ENCODE results near the gene MVP.
"Not testable (repeated sequence)": the region's sequence is repeated elsewhere in the genome, so short reads cannot be mapped to it uniquely, and the experiment has no call there.

MVP gene

DNA sequence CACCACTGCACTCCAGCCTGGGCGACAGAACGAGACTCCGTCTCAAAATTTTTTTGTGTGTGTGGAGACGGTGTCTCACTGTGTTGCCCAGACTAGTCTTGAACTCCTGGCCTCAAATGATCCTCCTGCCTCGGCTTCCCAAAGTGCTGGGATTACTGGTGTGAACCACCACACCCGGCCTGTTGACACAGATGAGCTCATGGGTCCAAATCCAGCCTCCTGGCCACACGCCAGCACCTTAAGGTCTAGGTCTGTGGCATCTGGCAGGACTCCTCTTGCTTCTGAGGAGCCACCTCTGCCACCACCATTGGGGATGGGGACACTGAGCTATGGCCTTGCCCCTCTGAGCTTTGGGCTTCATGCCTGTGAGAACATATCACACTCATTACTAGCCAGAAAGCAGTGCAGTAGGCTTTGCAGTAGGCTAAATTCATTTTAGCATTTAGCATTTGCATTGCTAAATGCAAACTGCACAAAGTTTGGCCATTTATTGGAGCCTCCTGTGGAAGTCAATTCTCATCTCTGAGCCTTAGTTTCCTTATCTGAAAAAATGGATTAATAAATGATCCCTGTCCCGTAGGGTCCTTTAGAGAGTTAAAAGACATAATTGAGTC, 48.2 kb downstream of the MVP start:
- Histone ChIP-seq H3K4me1 (ENCODE audit: insufficient read depth, poor library complexity, severe bottlenecking) (no peaks in the 10 kb centered on the region), H3K36me3 (ENCODE audit: low read depth) (no peaks in the 10 kb centered on the region), H3K9me3 (ENCODE audit: severe bottlenecking) (no peaks in the 10 kb centered on the region), H3K4me3 (ENCODE audit: severe bottlenecking) (no peak overlapping the region), H3K27me3 (ENCODE audit: insufficient read depth, poor library complexity, severe bottlenecking) (no peaks in the 10 kb centered on the region), H3K27ac (ENCODE audit: poor library complexity, severe bottlenecking) (no peak overlapping the region)
- TF ChIP-seq, protein P1, sequence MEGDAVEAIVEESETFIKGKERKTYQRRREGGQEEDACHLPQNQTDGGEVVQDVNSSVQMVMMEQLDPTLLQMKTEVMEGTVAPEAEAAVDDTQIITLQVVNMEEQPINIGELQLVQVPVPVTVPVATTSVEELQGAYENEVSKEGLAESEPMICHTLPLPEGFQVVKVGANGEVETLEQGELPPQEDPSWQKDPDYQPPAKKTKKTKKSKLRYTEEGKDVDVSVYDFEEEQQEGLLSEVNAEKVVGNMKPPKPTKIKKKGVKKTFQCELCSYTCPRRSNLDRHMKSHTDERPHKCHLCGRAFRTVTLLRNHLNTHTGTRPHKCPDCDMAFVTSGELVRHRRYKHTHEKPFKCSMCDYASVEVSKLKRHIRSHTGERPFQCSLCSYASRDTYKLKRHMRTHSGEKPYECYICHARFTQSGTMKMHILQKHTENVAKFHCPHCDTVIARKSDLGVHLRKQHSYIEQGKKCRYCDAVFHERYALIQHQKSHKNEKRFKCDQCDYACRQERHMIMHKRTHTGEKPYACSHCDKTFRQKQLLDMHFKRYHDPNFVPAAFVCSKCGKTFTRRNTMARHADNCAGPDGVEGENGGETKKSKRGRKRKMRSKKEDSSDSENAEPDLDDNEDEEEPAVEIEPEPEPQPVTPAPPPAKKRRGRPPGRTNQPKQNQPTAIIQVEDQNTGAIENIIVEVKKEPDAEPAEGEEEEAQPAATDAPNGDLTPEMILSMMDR (IDR thresholded peaks at IDR 0.05; ENCODE audit: poor library complexity, severe bottlenecking): no peak
- ATAC-seq (ENCODE audit: low read depth) (no peak), DNase-seq (ENCODE audit: low spot score) (no peak)

DNA sequence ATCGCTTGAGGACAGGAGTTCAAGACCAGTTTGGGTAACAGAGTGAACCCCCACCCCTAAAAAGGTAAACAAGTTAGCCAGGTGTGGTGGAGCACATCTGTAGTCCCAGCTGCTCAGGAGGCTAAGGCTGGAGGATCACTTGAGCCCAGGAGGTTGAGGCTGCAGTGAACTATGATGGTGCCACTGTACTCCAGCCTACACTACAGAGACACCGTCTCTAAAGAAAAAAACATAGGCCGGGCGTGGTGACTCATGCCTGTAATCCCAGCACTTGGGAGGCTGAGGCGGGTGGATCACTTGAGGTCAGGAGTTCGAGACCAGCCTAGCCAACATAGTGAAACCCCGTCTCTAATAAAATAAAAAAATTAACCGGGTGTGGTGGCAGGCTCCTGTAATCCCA, 48.8 kb downstream of the MVP start:
- not testable (repeated sequence) for DNase-seq (ENCODE audit: low spot score); H3K27ac ChIP-seq (ENCODE audit: poor library complexity, severe bottlenecking); ATAC-seq (ENCODE audit: low read depth); H3K9me3 ChIP-seq (ENCODE audit: severe bottlenecking); H3K4me3 ChIP-seq (ENCODE audit: severe bottlenecking); H3K36me3 ChIP-seq (ENCODE audit: low read depth); H3K4me1 ChIP-seq (ENCODE audit: insufficient read depth, poor library complexity, severe bottlenecking); H3K27me3 ChIP-seq (ENCODE audit: insufficient read depth, poor library complexity, severe bottlenecking)

DNA sequence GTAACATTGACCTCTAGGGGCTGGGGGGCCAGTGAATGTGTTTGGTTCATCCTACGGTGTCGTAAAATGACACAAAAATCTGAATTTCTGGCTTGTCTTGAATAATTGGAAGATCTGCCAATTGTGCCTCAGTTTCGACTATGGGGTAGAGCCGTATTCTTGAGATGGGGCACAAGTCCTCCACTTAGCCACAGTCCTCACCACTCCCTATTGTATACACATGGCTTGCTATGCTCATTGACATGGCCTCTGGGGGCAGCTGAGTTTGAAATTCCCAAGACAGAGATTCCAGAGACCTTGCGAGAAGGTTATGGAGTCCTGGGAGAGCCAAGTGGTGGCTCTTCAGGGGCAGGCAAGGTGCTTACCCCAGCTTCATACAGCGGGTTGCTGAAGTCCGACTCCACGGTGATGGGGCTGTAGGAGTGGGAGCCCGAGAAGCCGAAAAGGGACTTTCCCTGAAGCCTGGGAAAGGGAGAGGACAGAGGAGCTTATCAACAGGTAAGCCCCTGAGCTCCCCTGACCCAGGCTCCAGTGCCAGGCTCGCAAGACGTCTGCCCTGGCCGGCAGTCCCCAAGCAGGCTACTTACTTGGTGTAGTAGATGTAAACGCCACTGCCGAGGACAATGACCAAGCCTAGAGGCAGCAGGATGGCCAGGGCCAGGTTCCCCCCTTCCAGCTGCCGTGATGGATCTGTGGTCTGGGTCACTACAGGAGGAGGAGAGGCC, 51.7 kb downstream of the MVP start:
- no peaks in the 10 kb centered on the region for H3K9me3 ChIP-seq (ENCODE audit: severe bottlenecking)
- no peak for ATAC-seq (ENCODE audit: low read depth)
- H3K27ac ChIP-seq (ENCODE audit: poor library complexity, severe bottlenecking): no peak overlapping the region
- TF ChIP-seq, protein P1 (IDR thresholded peaks at IDR 0.05; ENCODE audit: poor library complexity, severe bottlenecking): no peak
- DNase-seq (ENCODE audit: low spot score): no peak
- H3K4me3 ChIP-seq (ENCODE audit: severe bottlenecking): no peak overlapping the region
- no peaks in the 10 kb centered on the region for H3K36me3 ChIP-seq (ENCODE audit: low read depth)
- H3K27me3 ChIP-seq (ENCODE audit: insufficient read depth, poor library complexity, severe bottlenecking): no peaks in the 10 kb centered on the region
- H3K4me1 ChIP-seq (ENCODE audit: insufficient read depth, poor library complexity, severe bottlenecking): no peaks in the 10 kb centered on the region

DNA sequence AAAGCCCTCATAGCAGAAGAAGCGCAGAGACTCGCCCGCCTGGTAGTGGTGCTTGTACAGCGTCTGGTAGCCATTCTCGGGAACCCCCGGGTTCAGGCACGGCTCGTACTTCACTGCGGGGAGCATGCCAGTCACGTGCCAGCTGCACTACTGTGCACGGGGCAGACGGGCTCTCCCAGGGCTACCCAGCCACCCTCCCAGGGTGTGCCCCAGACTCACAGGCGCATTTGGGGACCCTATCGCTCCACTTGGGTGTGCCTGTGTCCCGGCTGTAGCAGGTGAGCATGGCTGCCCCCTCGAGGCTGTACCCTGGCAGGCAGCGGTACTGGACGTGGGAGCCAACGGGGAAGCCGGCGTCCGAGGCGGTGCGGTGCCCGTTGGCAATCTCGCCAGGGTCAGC, 53.1 kb downstream of the MVP start:
- H3K36me3 ChIP-seq (ENCODE audit: low read depth): no peaks in the 10 kb centered on the region
- no peaks in the 10 kb centered on the region for H3K9me3 ChIP-seq (ENCODE audit: severe bottlenecking)
- H3K27ac ChIP-seq (ENCODE audit: poor library complexity, severe bottlenecking): no peak overlapping the region
- ATAC-seq (ENCODE audit: low read depth) (no peak), DNase-seq (ENCODE audit: low spot score) (no peak)
- no peaks in the 10 kb centered on the region for H3K27me3 ChIP-seq (ENCODE audit: insufficient read depth, poor library complexity, severe bottlenecking)
- H3K4me1 ChIP-seq (ENCODE audit: insufficient read depth, poor library complexity, severe bottlenecking): no peaks in the 10 kb centered on the region
- TF ChIP-seq, protein P1 (IDR thresholded peaks at IDR 0.05; ENCODE audit: poor library complexity, severe bottlenecking): no peak
- H3K4me3 ChIP-seq (ENCODE audit: severe bottlenecking): no peak overlapping the region

DNA sequence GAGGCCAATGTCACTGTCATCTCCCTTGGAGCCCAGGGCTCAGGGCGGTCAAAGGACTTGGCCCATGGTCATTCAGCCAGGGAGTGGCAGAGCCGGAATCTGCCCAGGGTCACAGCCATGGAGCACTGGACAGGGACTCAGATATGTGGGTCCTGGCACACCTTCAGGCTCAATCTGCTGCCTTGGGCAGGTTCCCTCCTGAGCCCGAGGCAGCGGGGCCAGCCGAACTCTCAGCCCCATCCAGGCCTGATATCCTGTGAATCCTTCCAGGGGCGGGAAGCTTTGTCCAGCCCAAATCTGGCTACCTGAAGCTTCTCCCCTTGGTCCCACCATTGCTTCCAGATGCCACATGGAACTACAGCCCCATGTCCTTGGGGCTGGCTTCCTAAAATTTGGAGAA, 54.9 kb downstream of the MVP start:
- Histone ChIP-seq H3K9me3 (ENCODE audit: severe bottlenecking) (no peaks in the 10 kb centered on the region), H3K27ac (ENCODE audit: poor library complexity, severe bottlenecking) (no peak overlapping the region), H3K4me3 (ENCODE audit: severe bottlenecking) (no peak overlapping the region), H3K27me3 (ENCODE audit: insufficient read depth, poor library complexity, severe bottlenecking) (no peaks in the 10 kb centered on the region), H3K36me3 (ENCODE audit: low read depth) (no peaks in the 10 kb centered on the region), H3K4me1 (ENCODE audit: insufficient read depth, poor library complexity, severe bottlenecking) (no peaks in the 10 kb centered on the region)
- ATAC-seq (ENCODE audit: low read depth) (no peak), DNase-seq (ENCODE audit: low spot score) (no peak)
- TF ChIP-seq, protein P1 (IDR thresholded peaks at IDR 0.05; ENCODE audit: poor library complexity, severe bottlenecking): no peak
